ENCODE results near the gene ANKIB1. TPM values are rescaled to one million over a fixed set of nuclear protein-coding genes. Genes with fewer than 3 reads are reported as not detected.

ANKIB1 gene
- total RNA-seq, 1 donor from 2014 or later, result 41.9 TPM

GRCh38 chr7:92423710-92424131 is 177.9 kb downstream of the ANKIB1 start:
- DNase-seq (ENCODE audit: low read depth, low spot score), result no peak
- H3K4me3 Mint-ChIP-seq, result peak overlapping the region; percentile 52
- no peaks in the 10 kb centered on the region for H3K9me3 Mint-ChIP-seq
- TF ChIP-seq CTCF (conservative IDR thresholded peaks at IDR 0.05), result no peak
- H3K4me1 Mint-ChIP-seq, result peaks cover 13% of the 10 kb centered on the region
- H3K36me3 Mint-ChIP-seq (ENCODE audit: low read depth), result no peaks in the 10 kb centered on the region
- no peaks in the 10 kb centered on the region for H3K27me3 Mint-ChIP-seq (ENCODE audit: low read depth)
- no peak overlapping the region for H3K27ac Mint-ChIP-seq (ENCODE audit: unreplicated experiment)

GRCh38 chr7:92425311-92425947 is 179.7 kb downstream of the ANKIB1 start:
- Mint-ChIP-seq H3K27me3 (ENCODE audit: low read depth) (no peaks in the 10 kb centered on the region), H3K4me1 (peaks cover 13% of the 10 kb centered on the region), H3K4me3 (no peak overlapping the region), H3K27ac (ENCODE audit: unreplicated experiment) (no peak overlapping the region), H3K9me3 (no peaks in the 10 kb centered on the region), H3K36me3 (ENCODE audit: low read depth) (no peaks in the 10 kb centered on the region)
- TF ChIP-seq CTCF (conservative IDR thresholded peaks at IDR 0.05), result no peak
- DNase-seq (ENCODE audit: low read depth, low spot score), result no peak

- no peak overlapping the region for H3K27ac Mint-ChIP-seq (ENCODE audit: unreplicated experiment)
- no peak overlapping the region for H3K4me3 Mint-ChIP-seq
- no peaks in the 10 kb centered on the region for H3K9me3 Mint-ChIP-seq
- no peak for DNase-seq (ENCODE audit: low read depth, low spot score)
- H3K4me1 Mint-ChIP-seq, result peaks cover 13% of the 10 kb centered on the region
- TF ChIP-seq CTCF (conservative IDR thresholded peaks at IDR 0.05), result no peak
- no peaks in the 10 kb centered on the region for H3K36me3 Mint-ChIP-seq (ENCODE audit: low read depth)
- no peaks in the 10 kb centered on the region for H3K27me3 Mint-ChIP-seq (ENCODE audit: low read depth)
These were observed 181.4 kb downstream of the ANKIB1 start for GRCh38 chr7:92427193-92427592.

GRCh38 chr7:92432299-92432946 is 186.6 kb downstream of the ANKIB1 start:
- H3K36me3 Mint-ChIP-seq (ENCODE audit: low read depth), result no peaks in the 10 kb centered on the region
- no peaks in the 10 kb centered on the region for H3K9me3 Mint-ChIP-seq
- H3K4me1 Mint-ChIP-seq, result no peaks in the 10 kb centered on the region
- DNase-seq (ENCODE audit: low read depth, low spot score), result no peak
- H3K4me3 Mint-ChIP-seq, result no peak overlapping the region
- peaks cover 5% of the 10 kb centered on the region for H3K27me3 Mint-ChIP-seq (ENCODE audit: low read depth)
- H3K27ac Mint-ChIP-seq (ENCODE audit: unreplicated experiment), result no peak overlapping the region
- no peak for TF ChIP-seq CTCF (conservative IDR thresholded peaks at IDR 0.05)

GRCh38 chr7:92433019-92433418 is 187.2 kb downstream of the ANKIB1 start:
- H3K4me3 Mint-ChIP-seq, result no peak overlapping the region
- no peak overlapping the region for H3K27ac Mint-ChIP-seq (ENCODE audit: unreplicated experiment)
- H3K4me1 Mint-ChIP-seq, result no peaks in the 10 kb centered on the region
- H3K36me3 Mint-ChIP-seq (ENCODE audit: low read depth), result no peaks in the 10 kb centered on the region
- DNase-seq (ENCODE audit: low read depth, low spot score), result no peak
- H3K9me3 Mint-ChIP-seq, result peaks cover 2% of the 10 kb centered on the region
- H3K27me3 Mint-ChIP-seq (ENCODE audit: low read depth), result peaks cover 5% of the 10 kb centered on the region
- no peak for TF ChIP-seq CTCF (conservative IDR thresholded peaks at IDR 0.05)
